NCI-H2107 treated with DMSO at 0.1 percent for 48 hours (cell line): ENCODE measurements around the gene GNA12.
"Not testable (repeated sequence)": the region's sequence is repeated elsewhere in the genome, so short reads cannot be mapped to it uniquely, and the experiment has no call there.

Experiments used
- DNase-seq: peaks from one replicate; lab custom pipeline; 2025; ENCODE audit not compliant: unreplicated experiment; lab: John Stamatoyannopoulos, UW

GNA12 gene

GRCh38 chr7:2732388-2732787 is 111.7 kb downstream of the GNA12 start:
- no peak for DNase-seq

- DNase-seq: no peak
Observed at GRCh38 chr7:2730846-2731770, 113.0 kb downstream of the GNA12 start.

GRCh38 chr7:2729893-2730716 is 114.0 kb downstream of the GNA12 start:
- no peak for DNase-seq

GRCh38 chr7:2729031-2729892 is 114.8 kb downstream of the GNA12 start:
- DNase-seq: no peak

GRCh38 chr7:2728316-2729030 is 115.6 kb downstream of the GNA12 start:
- DNase-seq: no peak

GRCh38 chr7:2727206-2727605 is 116.9 kb downstream of the GNA12 start:
- DNase-seq: not testable (repeated sequence)

- no peak for DNase-seq
Observed at GRCh38 chr7:2726316-2727018, 117.6 kb downstream of the GNA12 start.

GRCh38 chr7:2725178-2726105 is 118.7 kb downstream of the GNA12 start:
- DNase-seq: no peak

GRCh38 chr7:2724453-2725177 is 119.5 kb downstream of the GNA12 start:
- no peak for DNase-seq

- not testable (repeated sequence) for DNase-seq
Observed at GRCh38 chr7:2724036-2724435, 120.1 kb downstream of the GNA12 start.

GRCh38 chr7:2723138-2723850 is 120.8 kb downstream of the GNA12 start:
- DNase-seq: no peak

GRCh38 chr7:2722591-2722990 is 121.5 kb downstream of the GNA12 start:
- DNase-seq: no peak

GRCh38 chr7:2721842-2722241 is 122.3 kb downstream of the GNA12 start:
- no peak for DNase-seq

- no peak for DNase-seq
Observed at GRCh38 chr7:2720024-2720423, 124.1 kb downstream of the GNA12 start.

- no peak for DNase-seq
Observed at GRCh38 chr7:2719007-2719406, 125.1 kb downstream of the GNA12 start.

GRCh38 chr7:2718296-2718965 is 125.7 kb downstream of the GNA12 start:
- DNase-seq: no peak
